HUES48 (cell line): ENCODE results near the gene FBF1.
A peak's percentile ranks its signal among the peaks of the same experiment; 100 is the strongest.
"Not testable (repeated sequence)": the region's sequence is repeated elsewhere in the genome, so short reads cannot be mapped to it uniquely, and the experiment has no call there.

ENCODE experiments used
- H3K27ac ChIP-seq: one replicate; pipeline ENCODE4 v1.7.0; 2013; ENCODE audit warnings: low read depth, low read length, inconsistent platforms
- H3K27me3 ChIP-seq: 2 replicates; pipeline ENCODE4 v1.6.1; 2013; ENCODE audit warnings: mild to moderate bottlenecking, low read length; ENCODE audit not compliant: control insufficient read depth, insufficient read depth
- H3K36me3 ChIP-seq: 2 replicates; pipeline ENCODE4 v1.6.1; 2013; ENCODE audit warnings: low read length; ENCODE audit not compliant: control insufficient read depth, insufficient read depth
- H3K4me1 ChIP-seq: 2 replicates; pipeline ENCODE4 v1.6.1; 2013; ENCODE audit warnings: mild to moderate bottlenecking, low read length; ENCODE audit not compliant: control insufficient read depth, insufficient read depth
- H3K4me3 ChIP-seq: 2 replicates; pipeline ENCODE4 v1.5.1; 2013; ENCODE audit warnings: mild to moderate bottlenecking, low read depth, low read length
- H3K9ac ChIP-seq: 2 replicates; pipeline ENCODE4 v1.6.1; 2013; ENCODE audit warnings: mild to moderate bottlenecking, low read depth, low read length, moderate library complexity
- H3K9me3 ChIP-seq: 2 replicates; pipeline ENCODE4 v1.6.1; 2013; ENCODE audit warnings: low read length; ENCODE audit not compliant: control insufficient read depth, insufficient read depth

The FBF1 gene

GRCh38 chr17:75975757-75976174 lies 34.9 kb upstream of the FBF1 start:
- H3K4me3 ChIP-seq = no peak overlapping the region

DNA sequence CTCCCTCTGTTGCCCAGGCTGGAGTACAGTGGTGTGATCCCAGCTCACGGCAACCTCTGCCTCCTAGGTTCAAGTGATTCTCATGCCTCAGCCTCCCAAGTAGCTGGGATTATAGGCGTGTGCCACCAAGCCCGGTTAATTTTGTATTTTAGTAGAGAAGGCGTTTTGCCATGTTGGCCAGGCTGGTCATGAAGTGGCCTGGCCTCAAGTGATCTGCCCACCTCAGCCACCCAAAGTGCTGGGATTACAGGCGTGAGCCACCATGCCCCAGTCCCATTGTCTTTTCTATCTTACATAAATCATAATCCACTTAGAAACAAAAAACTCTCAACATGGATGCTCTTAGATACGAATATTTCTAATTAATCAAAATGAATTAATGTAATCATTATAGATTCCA lies 34.3 kb upstream of the FBF1 start:
- H3K4me3 ChIP-seq, H3K9ac ChIP-seq, H3K27me3 ChIP-seq, H3K4me1 ChIP-seq, H3K27ac ChIP-seq, H3K9me3 ChIP-seq: not testable (repeated sequence)
- H3K36me3 ChIP-seq = peaks cover 30% of the 10 kb centered on the region

More at GRCh38 chr17:75975757-75976174, 34.9 kb upstream of the FBF1 start:
- Histone ChIP-seq H3K27me3 (no peaks in the 10 kb centered on the region), H3K9me3 (no peaks in the 10 kb centered on the region), H3K4me1 (peaks cover 6% of the 10 kb centered on the region; the same call in 1 of the 2 replicates), H3K9ac (no peak overlapping the region), H3K36me3 (peaks cover 27% of the 10 kb centered on the region), H3K27ac (no peak overlapping the region)

DNA sequence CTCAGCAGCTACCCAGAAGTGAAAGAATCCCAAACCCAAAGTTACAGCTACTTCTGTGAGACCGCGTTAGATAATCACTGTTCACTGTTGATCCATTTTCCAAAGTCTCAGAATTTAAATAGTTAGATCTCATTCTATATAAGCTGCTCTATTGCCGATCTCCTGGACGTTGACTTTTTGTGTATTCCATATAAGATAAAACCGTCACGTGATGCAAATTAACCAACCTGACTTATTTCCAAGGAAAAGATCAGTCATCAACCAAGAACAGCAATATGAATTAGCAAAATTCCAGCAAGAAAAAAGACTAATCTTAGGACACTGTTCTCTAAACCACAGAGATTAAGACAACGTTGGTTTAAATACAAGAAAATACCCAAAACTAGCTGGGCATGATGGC lies 29.8 kb upstream of the FBF1 start:
- no peak overlapping the region for H3K27ac ChIP-seq
- H3K27me3 ChIP-seq = no peaks in the 10 kb centered on the region
- H3K9ac ChIP-seq = no peak overlapping the region

DNA sequence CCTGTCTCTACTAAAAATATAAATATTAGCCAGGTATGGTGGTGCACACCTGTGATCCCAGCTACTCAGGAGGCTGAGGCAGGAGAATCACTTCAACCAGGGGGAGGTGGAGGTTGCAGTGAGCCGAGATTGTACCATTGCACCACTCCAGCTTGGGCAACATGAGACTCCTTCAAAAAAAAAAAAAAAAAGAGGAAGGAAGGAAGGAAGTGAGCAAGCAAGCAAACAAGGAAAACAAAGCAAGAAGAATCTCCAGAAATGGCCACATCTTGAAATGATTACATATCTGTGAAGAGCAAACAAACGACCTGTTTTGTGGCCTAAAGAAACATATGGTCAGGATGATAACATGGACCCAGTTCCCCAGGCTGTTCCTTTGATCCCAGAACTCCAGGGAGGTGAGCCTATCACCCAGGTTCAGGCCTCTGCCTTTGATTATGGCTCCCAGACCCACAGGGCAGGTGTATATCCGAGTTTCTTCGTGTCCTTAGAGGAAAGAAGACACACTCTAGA lies 29.2 kb upstream of the FBF1 start:
- H3K27ac ChIP-seq = no peak overlapping the region
- H3K4me1 ChIP-seq = no peaks in the 10 kb centered on the region
- H3K27me3 ChIP-seq = no peaks in the 10 kb centered on the region
- no peak overlapping the region for H3K9ac ChIP-seq
- H3K36me3 ChIP-seq = peaks cover 27% of the 10 kb centered on the region
- no peaks in the 10 kb centered on the region for H3K9me3 ChIP-seq
- no peak overlapping the region for H3K4me3 ChIP-seq

More for the DNA sequence above, 29.8 kb upstream of the FBF1 start:
- Histone ChIP-seq H3K36me3 (peaks cover 27% of the 10 kb centered on the region), H3K4me1 (no peaks in the 10 kb centered on the region), H3K9me3 (no peaks in the 10 kb centered on the region), H3K4me3 (no peak overlapping the region)

DNA sequence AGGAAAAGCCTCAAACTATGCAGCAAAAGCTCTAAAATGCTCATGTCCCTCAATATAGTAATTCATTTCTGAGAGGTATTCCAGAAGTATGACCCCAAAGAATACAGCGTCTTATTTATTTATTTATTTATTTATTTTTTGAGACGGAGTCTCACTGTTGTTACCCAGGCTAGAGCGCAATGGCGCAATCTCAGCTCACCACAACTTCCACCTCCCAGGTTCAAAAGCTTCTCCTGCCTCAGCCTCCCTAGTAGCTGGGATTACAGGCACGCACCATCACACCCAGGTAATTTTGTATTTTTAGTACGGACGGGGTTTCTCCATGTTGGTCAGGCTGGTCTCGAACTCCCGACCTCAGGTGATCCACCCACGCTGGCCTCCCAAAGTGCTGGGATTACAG lies 28.2 kb upstream of the FBF1 start:
- H3K9ac ChIP-seq, H3K9me3 ChIP-seq, H3K27ac ChIP-seq, H3K4me3 ChIP-seq, H3K27me3 ChIP-seq, H3K4me1 ChIP-seq: not testable (repeated sequence)
- H3K36me3 ChIP-seq = peaks cover 27% of the 10 kb centered on the region

DNA sequence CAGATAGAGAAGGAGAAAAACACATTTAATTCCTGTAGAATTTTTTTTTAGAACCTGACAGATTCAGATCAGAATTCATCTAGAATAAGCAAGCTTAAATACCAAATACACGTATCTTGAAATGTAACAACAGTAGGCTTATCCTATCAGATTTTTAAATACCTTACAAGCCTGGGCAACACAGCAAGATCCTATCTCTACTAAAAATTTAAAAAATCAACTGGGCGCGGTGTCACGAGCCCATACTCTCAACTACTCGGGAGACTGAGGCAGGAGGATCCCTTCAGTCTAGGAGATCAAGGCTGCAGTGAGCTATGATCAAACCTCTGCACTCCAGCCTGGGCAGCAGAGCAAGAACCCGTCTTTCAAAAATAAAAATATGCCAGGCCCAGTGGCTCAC lies 24.6 kb upstream of the FBF1 start:
- Histone ChIP-seq H3K4me1 (peaks cover under 1% of the 10 kb centered on the region; the same call in 1 of the 2 replicates), H3K27ac (no peak overlapping the region), H3K27me3 (no peaks in the 10 kb centered on the region), H3K9ac (no peak overlapping the region), H3K4me3 (no peak overlapping the region), H3K9me3 (no peaks in the 10 kb centered on the region), H3K36me3 (peaks cover 9% of the 10 kb centered on the region; the same call in 1 of the 2 replicates)

- H3K9ac ChIP-seq = no peak overlapping the region
- H3K27me3 ChIP-seq = no peaks in the 10 kb centered on the region
- H3K27ac ChIP-seq = peak overlapping the region; percentile 84
- peaks cover 19% of the 10 kb centered on the region for H3K4me1 ChIP-seq
- peaks cover 22% of the 10 kb centered on the region for H3K36me3 ChIP-seq
- peak overlapping the region; percentile 31 for H3K4me3 ChIP-seq
- no peaks in the 10 kb centered on the region for H3K9me3 ChIP-seq
Measured at GRCh38 chr17:75959839-75960511, 19.1 kb upstream of the FBF1 start.

GRCh38 chr17:75959051-75959838 lies 18.4 kb upstream of the FBF1 start:
- peak overlapping the region; percentile 41; the same call in 1 of the 2 replicates for H3K9ac ChIP-seq
- peak overlapping the region; percentile 84 for H3K27ac ChIP-seq

DNA sequence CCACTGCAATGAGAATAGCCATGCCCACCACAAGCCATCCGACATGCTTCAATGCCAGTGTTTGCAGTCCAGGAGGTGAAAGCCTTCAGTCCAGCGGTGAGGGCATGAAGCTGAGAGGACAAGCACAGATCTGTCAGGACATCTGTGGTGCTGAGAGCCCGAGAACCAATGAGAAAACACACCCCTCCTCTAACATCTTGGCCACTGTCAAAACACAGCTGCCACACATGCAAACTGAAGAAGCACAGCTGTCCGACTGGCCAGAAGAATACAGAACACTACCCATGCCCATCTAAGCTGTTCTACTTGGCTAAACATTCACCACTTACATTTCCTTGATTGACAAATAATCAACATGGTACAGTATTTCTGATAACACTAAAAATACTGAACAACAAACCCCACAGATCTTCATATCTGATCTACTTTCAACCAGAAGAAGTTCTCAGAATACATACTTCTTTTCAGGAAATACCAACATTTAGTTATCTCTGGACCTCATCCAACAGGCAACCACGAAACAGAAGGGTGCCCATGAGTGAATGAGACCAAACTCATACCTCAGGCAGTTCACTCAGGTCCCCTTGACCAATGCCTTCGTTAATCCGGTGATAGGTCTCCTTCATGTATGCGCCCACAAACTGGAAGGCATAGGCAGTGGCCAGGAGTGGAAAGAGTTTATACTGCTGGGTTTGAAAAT lies 10.2 kb upstream of the FBF1 start:
- Histone ChIP-seq H3K36me3 (peaks cover 82% of the 10 kb centered on the region), H3K27ac (no peak overlapping the region), H3K27me3 (no peaks in the 10 kb centered on the region)

More at GRCh38 chr17:75959051-75959838, 18.4 kb upstream of the FBF1 start:
- no peaks in the 10 kb centered on the region for H3K27me3 ChIP-seq
- H3K9me3 ChIP-seq = no peaks in the 10 kb centered on the region
- peaks cover 19% of the 10 kb centered on the region for H3K4me1 ChIP-seq
- H3K4me3 ChIP-seq = peak overlapping the region; percentile 31
- peaks cover 23% of the 10 kb centered on the region for H3K36me3 ChIP-seq

DNA sequence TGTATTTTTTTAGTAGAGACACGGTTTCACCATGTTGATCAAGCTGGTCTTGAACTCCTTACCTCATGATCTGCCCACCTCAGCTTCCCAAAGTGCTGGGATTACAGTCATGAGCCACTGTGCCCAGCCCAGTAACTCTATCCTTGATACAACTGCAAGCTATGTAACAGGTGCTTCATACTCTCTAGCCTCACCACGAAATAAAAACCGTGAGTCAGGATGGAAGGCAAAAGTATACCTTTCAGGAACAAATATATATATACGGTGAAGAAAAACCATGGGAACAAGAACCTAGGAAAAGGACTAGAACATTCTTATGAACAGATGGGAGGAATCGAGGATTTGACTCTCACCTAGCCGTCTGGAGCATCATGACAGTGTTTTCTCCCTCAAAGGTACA lies 9.6 kb upstream of the FBF1 start:
- Histone ChIP-seq H3K4me3 (no peak overlapping the region), H3K36me3 (peaks cover 82% of the 10 kb centered on the region), H3K4me1 (peaks cover 7% of the 10 kb centered on the region), H3K9ac (no peak overlapping the region), H3K9me3 (no peaks in the 10 kb centered on the region), H3K27ac (no peak overlapping the region), H3K27me3 (no peaks in the 10 kb centered on the region)

More for the DNA sequence above, 10.2 kb upstream of the FBF1 start:
- no peak overlapping the region for H3K9ac ChIP-seq
- no peaks in the 10 kb centered on the region for H3K9me3 ChIP-seq
- H3K4me1 ChIP-seq = peaks cover 7% of the 10 kb centered on the region
- no peak overlapping the region for H3K4me3 ChIP-seq
